ENCODE data around the gene MAP2K6. TPM values are rescaled to one million over a fixed set of nuclear protein-coding genes. Genes with fewer than 3 reads are reported as not detected.

Gene MAP2K6
- total RNA-seq, 2 experiments from 2014 or later = 1.6 to 1.7 TPM

- CTCF ChIA-PET = no interaction called here
- POLR2A ChIA-PET = no interaction called here
These were observed 146.5 kb downstream of the MAP2K6 start for GRCh38 chr17:69560987-69561441.

- CTCF ChIA-PET = no interaction called here
These were observed 147.0 kb downstream of the MAP2K6 start for GRCh38 chr17:69561462-69561861.

GRCh38 chr17:69565447-69565846 lies 150.9 kb downstream of the MAP2K6 start:
- CTCF ChIA-PET = no interaction called here
- POLR2A ChIA-PET = no interaction called here

More at GRCh38 chr17:69561462-69561861, 147.0 kb downstream of the MAP2K6 start:
- POLR2A ChIA-PET = no interaction called here

- ChIA-PET POLR2A (no interaction called here), CTCF (no interaction called here)
These were observed 152.6 kb downstream of the MAP2K6 start for GRCh38 chr17:69567130-69567529.

- CTCF ChIA-PET = no interaction called here
- POLR2A ChIA-PET = no interaction called here
These were observed 158.2 kb downstream of the MAP2K6 start for GRCh38 chr17:69572747-69573146.

GRCh38 chr17:69573396-69573795 lies 158.9 kb downstream of the MAP2K6 start:
- ChIA-PET CTCF (no interaction called here), POLR2A (no interaction called here)

GRCh38 chr17:69574257-69575197 lies 160.0 kb downstream of the MAP2K6 start:
- POLR2A ChIA-PET = no interaction called here
- CTCF ChIA-PET = no interaction called here

GRCh38 chr17:69575346-69575761 lies 160.9 kb downstream of the MAP2K6 start:
- ChIA-PET POLR2A (no interaction called here), CTCF (no interaction called here)

GRCh38 chr17:69577098-69577497 lies 162.6 kb downstream of the MAP2K6 start:
- ChIA-PET CTCF (no interaction called here), POLR2A (no interaction called here)

- CTCF ChIA-PET = no interaction called here
- POLR2A ChIA-PET = no interaction called here
These were observed 164.0 kb downstream of the MAP2K6 start for GRCh38 chr17:69578385-69578936.

- CTCF ChIA-PET = no interaction called here
- POLR2A ChIA-PET = no interaction called here
These were observed 165.6 kb downstream of the MAP2K6 start for GRCh38 chr17:69579961-69580677.

- CTCF ChIA-PET = no interaction called here
- POLR2A ChIA-PET = no interaction called here
These were observed 166.8 kb downstream of the MAP2K6 start for GRCh38 chr17:69581061-69581961.

- POLR2A ChIA-PET = no interaction called here
- CTCF ChIA-PET = no interaction called here
These were observed 173.8 kb downstream of the MAP2K6 start for GRCh38 chr17:69588316-69588715.

- CTCF ChIA-PET = no interaction called here
- POLR2A ChIA-PET = no interaction called here
These were observed 174.3 kb downstream of the MAP2K6 start for GRCh38 chr17:69588827-69589239.

GRCh38 chr17:69590671-69591070 lies 176.2 kb downstream of the MAP2K6 start:
- POLR2A ChIA-PET = no interaction called here
- CTCF ChIA-PET = no interaction called here

- CTCF ChIA-PET = no interaction called here
- POLR2A ChIA-PET = no interaction called here
These were observed 178.3 kb downstream of the MAP2K6 start for GRCh38 chr17:69592692-69593350.

GRCh38 chr17:69593351-69593715 lies 178.8 kb downstream of the MAP2K6 start:
- CTCF ChIA-PET = no interaction called here
- POLR2A ChIA-PET = no interaction called here

GRCh38 chr17:69593716-69594115 lies 179.2 kb downstream of the MAP2K6 start:
- ChIA-PET CTCF (no interaction called here), POLR2A (no interaction called here)

GRCh38 chr17:69594641-69595040 lies 180.1 kb downstream of the MAP2K6 start:
- ChIA-PET CTCF (no interaction called here), POLR2A (no interaction called here)

- POLR2A ChIA-PET = no interaction called here
- CTCF ChIA-PET = no interaction called here
These were observed 181.6 kb downstream of the MAP2K6 start for GRCh38 chr17:69596141-69596540.

All from activated CD8-positive, alpha-beta memory T cell treated with anti-CD3 and anti-CD28 coated beads for 36 hours (primary cell).